ENCODE results near the gene LRRC10B.
"Not testable (repeated sequence)": the region's sequence is repeated elsewhere in the genome, so short reads cannot be mapped to it uniquely, and the experiment has no call there.

LRRC10B gene

GRCh38 chr11:61507962-61508861 is at the start of gene LRRC10B:
TSS of gene LRRC10B (plus strand) at chr11:61508749. CDS start at chr11:61508999, 250 bp downstream.
- DNase-seq: no peak

GRCh38 chr11:61460474-61460881 is 48.1 kb upstream of the LRRC10B start:
- DNase-seq: no peak

- no peak for DNase-seq
Observed at GRCh38 chr11:61460986-61461385, 47.6 kb upstream of the LRRC10B start.

GRCh38 chr11:61467602-61468001 is 40.9 kb upstream of the LRRC10B start:
- DNase-seq: not testable (repeated sequence)

- no peak for DNase-seq
Observed at GRCh38 chr11:61468002-61468401, 40.5 kb upstream of the LRRC10B start.

- no peak for DNase-seq
Observed at GRCh38 chr11:61472282-61472681, 36.3 kb upstream of the LRRC10B start.

- DNase-seq: no peak
Observed at GRCh38 chr11:61472868-61473267, 35.7 kb upstream of the LRRC10B start.

GRCh38 chr11:61473370-61474012 is 35.1 kb upstream of the LRRC10B start:
- no peak for DNase-seq

GRCh38 chr11:61474013-61474643 is 34.4 kb upstream of the LRRC10B start:
- no peak for DNase-seq

- DNase-seq: no peak
Observed at GRCh38 chr11:61475433-61475832, 33.1 kb upstream of the LRRC10B start.

- no peak for DNase-seq
Observed at GRCh38 chr11:61476371-61476770, 32.2 kb upstream of the LRRC10B start.

GRCh38 chr11:61477126-61477525 is 31.4 kb upstream of the LRRC10B start:
- no peak for DNase-seq

- no peak for DNase-seq
Observed at GRCh38 chr11:61477727-61478148, 30.8 kb upstream of the LRRC10B start.

- DNase-seq: not testable (repeated sequence)
Observed at GRCh38 chr11:61479360-61480058, 29.0 kb upstream of the LRRC10B start.

GRCh38 chr11:61480261-61480993 is 28.1 kb upstream of the LRRC10B start:
- no peak for DNase-seq

- no peak for DNase-seq
Observed at GRCh38 chr11:61480994-61481335, 27.6 kb upstream of the LRRC10B start.

GRCh38 chr11:61481806-61482205 is 26.7 kb upstream of the LRRC10B start:
- no peak for DNase-seq

- DNase-seq: no peak
Observed at GRCh38 chr11:61482513-61482912, 26.0 kb upstream of the LRRC10B start.

GRCh38 chr11:61484541-61484940 is 24.0 kb upstream of the LRRC10B start:
- DNase-seq: no peak

- DNase-seq: no peak
Observed at GRCh38 chr11:61485080-61485479, 23.5 kb upstream of the LRRC10B start.

- no peak for DNase-seq
Observed at GRCh38 chr11:61486011-61486620, 22.4 kb upstream of the LRRC10B start.

GRCh38 chr11:61486779-61487178 is 21.8 kb upstream of the LRRC10B start:
- DNase-seq: no peak

Data from SIG-M5 (cell line).